Esophagus squamous epithelium (tissue), 4 donors: Measurements from ENCODE around the gene KCNMB3.
"Not testable (repeated sequence)": the region's sequence is repeated elsewhere in the genome, so short reads cannot be mapped to it uniquely, and the experiment has no call there.

Experiments
- CTCF ChIP-seq, 6 experiments: fragments of 450-650 bp in 4 of 6; fragments of 200-600 bp in 2 of 6; sonication (generic) in 2 of 6; IDR thresholded peaks; one replicate each; pipeline ENCODE4 v1.5.1; 2016 to 2019; ENCODE audit warnings: antibody characterized with exemption in 6 of 6, mild to moderate bottlenecking in 4 of 6, moderate library complexity in 4 of 6
- POLR2A ChIP-seq, 4 donors: fragments of 450-650 bp; IDR thresholded peaks; one replicate each; pipeline ENCODE4 v1.6.1; 2017; ENCODE audit warnings: antibody characterized with exemption in 4 of 4, mild to moderate bottlenecking in 4 of 4, moderate library complexity in 3 of 4

- not testable (repeated sequence) for TF ChIP-seq CTCF, POLR2A (IDR thresholded peaks at IDR 0.05)
Observed at GRCh38 chr3:179259959-179260756, 9.2 kb upstream of the KCNMB3 start.
